ENCODE data around the gene CCDC174.

Gene CCDC174

DNA sequence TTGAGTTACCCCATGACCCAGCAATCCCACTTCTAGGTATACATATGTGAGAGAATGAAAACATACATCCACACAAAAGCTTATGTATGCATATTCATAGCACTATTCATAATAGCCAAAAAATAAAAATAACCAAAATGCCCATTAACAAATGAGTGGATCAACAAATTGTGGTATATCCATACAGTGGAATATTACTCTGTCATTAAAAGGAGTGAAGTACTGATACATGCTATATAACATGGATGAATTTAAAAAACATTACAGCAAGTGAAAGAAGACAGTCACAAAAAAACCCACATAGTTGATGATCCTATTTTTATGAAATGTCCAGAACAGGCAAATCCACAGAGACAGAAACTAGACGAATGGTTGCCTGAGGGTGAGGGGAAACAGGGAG, 28.6 kb downstream of the CCDC174 start:
- Histone ChIP-seq H3K79me2 (ENCODE audit: insufficient read depth, low read length) (no peaks in the 10 kb centered on the region), H3K4me2 (ENCODE audit: low read depth, low read length, poor library complexity, severe bottlenecking) (no peak overlapping the region), H3K27me3 (ENCODE audit: insufficient read depth, low read length, poor library complexity, severe bottlenecking) (no peaks in the 10 kb centered on the region), H3K9ac (ENCODE audit: low read depth, low read length, poor library complexity, severe bottlenecking) (no peak overlapping the region), H3K9me3 (ENCODE audit: insufficient read depth, low read depth, low read length) (peaks cover 3% of the 10 kb centered on the region; the same call in 1 of the 2 replicates), H3F3A (ENCODE audit: low read depth) (no peaks in the 10 kb centered on the region), H4K20me1 (ENCODE audit: insufficient read depth, low read length, poor library complexity, severe bottlenecking) (no peaks in the 10 kb centered on the region), H3K4me1 (ENCODE audit: insufficient read depth, low read length, poor library complexity, severe bottlenecking) (no peaks in the 10 kb centered on the region), H3K9me2 (replicated peaks; ENCODE audit: low read depth, low read length) (no peaks in the 10 kb centered on the region), H3K4me3 (ENCODE audit: low read length, poor library complexity, severe bottlenecking) (no peak overlapping the region), H3K36me3 (ENCODE audit: insufficient read depth, low read length) (no peaks in the 10 kb centered on the region), H2AFZ (ENCODE audit: low read length) (no peak overlapping the region)
- TF ChIP-seq CTCF (conservative IDR thresholded peaks at IDR 0.05; ENCODE audit: low read length) (no peak), EZH2phosphoT487 (IDR thresholded peaks at IDR 0.05; ENCODE audit: borderline replicate concordance) (no peak)

DNA sequence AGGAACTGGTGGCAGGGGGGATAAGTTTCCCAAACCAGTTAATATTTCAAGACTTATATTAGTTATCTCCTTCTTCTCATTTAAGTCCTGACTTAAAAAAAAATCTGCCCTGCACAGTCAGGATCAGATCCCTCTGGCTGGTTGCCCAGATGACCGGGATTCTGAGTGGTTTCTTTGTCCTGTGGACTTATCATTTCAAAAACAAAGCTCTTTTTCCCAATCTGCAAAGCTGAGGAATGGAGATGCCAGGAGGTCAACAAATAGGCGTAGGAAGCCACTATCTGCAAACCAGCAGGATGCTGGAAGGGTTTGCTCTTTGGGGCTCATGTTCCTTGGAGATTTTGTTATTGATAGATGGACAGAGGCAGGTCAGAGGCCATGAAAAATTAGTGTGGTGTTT, 29.2 kb downstream of the CCDC174 start:
- H2AFZ ChIP-seq (ENCODE audit: low read length), result no peak overlapping the region
- no peak overlapping the region for H3K4me2 ChIP-seq (ENCODE audit: low read depth, low read length, poor library complexity, severe bottlenecking)
- H3K27me3 ChIP-seq (ENCODE audit: insufficient read depth, low read length, poor library complexity, severe bottlenecking), result no peaks in the 10 kb centered on the region
- peaks cover 3% of the 10 kb centered on the region; the same call in 1 of the 2 replicates for H3K9me3 ChIP-seq (ENCODE audit: insufficient read depth, low read depth, low read length)
- no peaks in the 10 kb centered on the region for H3F3A ChIP-seq (ENCODE audit: low read depth)
- H3K79me2 ChIP-seq (ENCODE audit: insufficient read depth, low read length), result no peaks in the 10 kb centered on the region
- H3K4me3 ChIP-seq (ENCODE audit: low read length, poor library complexity, severe bottlenecking), result no peak overlapping the region
- no peaks in the 10 kb centered on the region for H3K4me1 ChIP-seq (ENCODE audit: insufficient read depth, low read length, poor library complexity, severe bottlenecking)
- H4K20me1 ChIP-seq (ENCODE audit: insufficient read depth, low read length, poor library complexity, severe bottlenecking), result no peaks in the 10 kb centered on the region
- no peaks in the 10 kb centered on the region for H3K36me3 ChIP-seq (ENCODE audit: insufficient read depth, low read length)
- H3K9me2 ChIP-seq (replicated peaks; ENCODE audit: low read depth, low read length), result no peaks in the 10 kb centered on the region
- TF ChIP-seq CTCF (conservative IDR thresholded peaks at IDR 0.05; ENCODE audit: low read length), result no peak
- TF ChIP-seq EZH2phosphoT487 (IDR thresholded peaks at IDR 0.05; ENCODE audit: borderline replicate concordance), result no peak
- H3K9ac ChIP-seq (ENCODE audit: low read depth, low read length, poor library complexity, severe bottlenecking), result no peak overlapping the region

DNA sequence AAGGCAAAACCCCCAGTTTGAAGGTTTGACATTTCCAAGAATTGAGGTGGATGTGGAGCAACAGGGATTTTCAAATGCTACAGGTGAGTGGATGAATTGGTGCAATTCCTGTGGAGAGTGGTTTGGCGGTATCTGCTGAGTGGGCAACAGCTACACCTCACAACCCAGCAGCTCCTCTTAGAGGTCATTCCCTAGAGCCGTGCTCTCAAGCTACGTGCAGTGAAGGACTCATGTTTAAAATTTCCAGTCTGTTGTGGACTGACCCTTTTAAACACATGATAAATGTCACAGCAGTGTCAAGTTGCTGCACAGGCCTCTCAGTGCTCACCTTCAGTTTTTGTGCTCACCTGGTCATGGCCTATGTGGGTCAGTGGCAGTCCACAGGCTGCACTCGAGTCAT, 32.9 kb downstream of the CCDC174 start:
- Histone ChIP-seq H3K36me3 (ENCODE audit: insufficient read depth, low read length) (no peaks in the 10 kb centered on the region), H3K27me3 (ENCODE audit: insufficient read depth, low read length, poor library complexity, severe bottlenecking) (no peaks in the 10 kb centered on the region), H2AFZ (ENCODE audit: low read length) (no peak overlapping the region), H3K9me3 (ENCODE audit: insufficient read depth, low read depth, low read length) (peaks cover 3% of the 10 kb centered on the region; the same call in 1 of the 2 replicates), H3K4me3 (ENCODE audit: low read length, poor library complexity, severe bottlenecking) (no peak overlapping the region), H4K20me1 (ENCODE audit: insufficient read depth, low read length, poor library complexity, severe bottlenecking) (no peaks in the 10 kb centered on the region), H3K4me2 (ENCODE audit: low read depth, low read length, poor library complexity, severe bottlenecking) (no peak overlapping the region), H3K4me1 (ENCODE audit: insufficient read depth, low read length, poor library complexity, severe bottlenecking) (no peaks in the 10 kb centered on the region), H3K9ac (ENCODE audit: low read depth, low read length, poor library complexity, severe bottlenecking) (no peak overlapping the region), H3K9me2 (replicated peaks; ENCODE audit: low read depth, low read length) (no peaks in the 10 kb centered on the region), H3K79me2 (ENCODE audit: insufficient read depth, low read length) (no peaks in the 10 kb centered on the region), H3F3A (ENCODE audit: low read depth) (no peaks in the 10 kb centered on the region)
- TF ChIP-seq CTCF (conservative IDR thresholded peaks at IDR 0.05; ENCODE audit: low read length), result no peak
- TF ChIP-seq EZH2phosphoT487 (IDR thresholded peaks at IDR 0.05; ENCODE audit: borderline replicate concordance), result no peak

Data from Loucy (cell line).